Gastroesophageal sphincter (tissue), 3 donors: ENCODE data around the gene UBE2G2.

ENCODE experiments used
- POLR2A ChIP-seq, 2 donors: fragments of 450-650 bp; IDR thresholded peaks; one replicate each; pipeline ENCODE4 v1.6.1; 2017; ENCODE audit warnings: antibody characterized with exemption in 2 of 2, mild to moderate bottlenecking in 2 of 2, moderate library complexity in 1 of 2
- POLR2AphosphoS5 ChIP-seq: sonication (generic); formaldehyde crosslinking; IDR thresholded peaks from one replicate; pipeline ENCODE4 v1.6.1; 2017; ENCODE audit warnings: antibody characterized with exemption
- TF ChIP-seq, protein P1 (sequence below), 4 experiments: fragments of 200-600 bp in 2 of 4; fragments of 450-650 bp in 2 of 4; sonication (generic) in 1 of 4; IDR thresholded peaks; one replicate each; pipeline ENCODE4 v1.5.1; 2017 to 2019; ENCODE audit warnings: antibody characterized with exemption in 4 of 4, mild to moderate bottlenecking in 2 of 4, moderate library complexity in 2 of 4

DNA sequence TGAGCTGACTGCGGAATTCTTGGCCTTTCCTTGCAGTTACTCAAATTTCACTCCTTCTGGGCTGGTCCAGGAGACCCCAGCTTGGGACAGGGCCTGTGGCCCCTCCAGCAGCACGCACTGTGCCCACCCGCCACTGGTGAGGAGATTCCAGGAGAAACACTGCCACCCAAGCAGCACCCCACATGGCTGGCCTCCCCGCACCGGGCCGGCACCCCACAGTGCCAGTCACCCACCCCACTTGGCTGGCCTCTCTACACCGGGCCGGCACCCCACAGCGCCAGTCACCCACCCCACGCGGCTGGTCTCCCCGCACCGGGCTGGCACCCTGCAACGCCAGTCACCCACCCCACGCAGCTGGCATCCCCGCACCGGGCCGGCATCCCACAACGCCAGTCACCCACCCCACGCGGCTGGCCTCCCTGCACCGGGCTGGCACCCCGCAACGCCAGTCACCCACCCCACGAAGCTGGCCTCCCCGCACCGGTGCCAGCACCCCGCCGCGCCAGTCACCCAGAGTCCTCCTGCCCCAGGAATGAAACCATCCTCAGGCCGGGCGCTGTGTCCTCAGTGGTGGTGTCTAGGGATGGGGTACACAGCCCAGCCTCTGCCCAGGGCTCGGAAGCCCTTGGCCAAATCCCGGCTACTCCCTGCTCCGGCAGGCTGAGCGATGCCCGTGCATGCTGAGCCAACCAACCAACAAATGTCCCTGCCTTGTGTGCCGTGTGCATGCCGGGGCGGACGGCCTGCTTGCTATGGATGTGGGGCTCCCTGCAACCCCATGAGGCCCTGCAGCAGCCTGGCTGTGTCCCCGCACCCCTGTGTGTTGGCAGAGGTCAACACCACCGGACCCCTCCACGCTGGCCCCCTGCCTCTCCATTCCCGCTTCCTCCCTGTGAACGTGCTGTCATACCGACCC lies 51.6 kb downstream of the UBE2G2 start:
- TF ChIP-seq, protein P1, sequence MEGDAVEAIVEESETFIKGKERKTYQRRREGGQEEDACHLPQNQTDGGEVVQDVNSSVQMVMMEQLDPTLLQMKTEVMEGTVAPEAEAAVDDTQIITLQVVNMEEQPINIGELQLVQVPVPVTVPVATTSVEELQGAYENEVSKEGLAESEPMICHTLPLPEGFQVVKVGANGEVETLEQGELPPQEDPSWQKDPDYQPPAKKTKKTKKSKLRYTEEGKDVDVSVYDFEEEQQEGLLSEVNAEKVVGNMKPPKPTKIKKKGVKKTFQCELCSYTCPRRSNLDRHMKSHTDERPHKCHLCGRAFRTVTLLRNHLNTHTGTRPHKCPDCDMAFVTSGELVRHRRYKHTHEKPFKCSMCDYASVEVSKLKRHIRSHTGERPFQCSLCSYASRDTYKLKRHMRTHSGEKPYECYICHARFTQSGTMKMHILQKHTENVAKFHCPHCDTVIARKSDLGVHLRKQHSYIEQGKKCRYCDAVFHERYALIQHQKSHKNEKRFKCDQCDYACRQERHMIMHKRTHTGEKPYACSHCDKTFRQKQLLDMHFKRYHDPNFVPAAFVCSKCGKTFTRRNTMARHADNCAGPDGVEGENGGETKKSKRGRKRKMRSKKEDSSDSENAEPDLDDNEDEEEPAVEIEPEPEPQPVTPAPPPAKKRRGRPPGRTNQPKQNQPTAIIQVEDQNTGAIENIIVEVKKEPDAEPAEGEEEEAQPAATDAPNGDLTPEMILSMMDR (IDR thresholded peaks at IDR 0.05) = no peak
- TF ChIP-seq POLR2AphosphoS5 (no peak), POLR2A (IDR thresholded peaks at IDR 0.05) (no peak)
